GM21360 (cell line): Measurements from ENCODE around the gene RASL10B.

Experiments
- ATAC-seq: cut with Tn5 transposase; IDR thresholded peaks from one replicate; pipeline ENCODE4 v1.9.1; 2021; ENCODE audit warnings: mild to moderate bottlenecking, moderate library complexity; ENCODE audit not compliant: unreplicated experiment

RASL10B gene

DNA sequence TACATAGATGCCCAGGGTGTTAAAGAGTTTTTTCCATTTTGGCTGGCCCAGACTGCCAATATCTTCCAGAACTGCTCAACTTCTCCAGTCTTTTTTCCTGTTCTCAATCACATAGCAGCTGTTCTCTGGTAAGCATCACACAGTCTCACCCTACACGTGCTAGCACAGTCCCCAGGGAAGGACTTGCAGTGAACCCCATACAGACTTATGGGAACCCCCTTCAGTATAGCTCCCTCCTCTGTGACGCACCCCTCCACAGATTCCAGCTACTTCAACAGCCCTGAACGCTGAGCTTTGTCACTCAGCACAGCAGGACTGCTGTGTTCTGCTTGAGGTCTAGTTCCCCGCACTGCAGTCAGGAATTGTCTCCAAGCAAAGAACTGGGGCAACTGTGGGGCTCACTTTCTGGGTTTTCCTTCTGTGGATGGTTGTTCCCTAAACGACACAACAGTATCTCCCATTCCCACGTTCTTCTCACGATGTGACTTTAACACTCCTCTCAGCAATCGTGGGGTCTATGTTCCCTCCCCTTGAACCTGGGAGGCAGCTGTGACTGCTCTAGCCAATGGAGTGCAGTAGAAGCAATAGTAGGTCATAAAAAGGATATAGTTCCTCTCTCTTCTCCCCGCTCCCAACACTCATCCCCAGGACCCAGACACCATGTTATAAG is 60.4 kb downstream of the RASL10B start:
- ATAC-seq, result no peak
